Urinary bladder (tissue), 4 donors: ENCODE data around the gene GLDN. TPM values are rescaled to one million over a fixed set of nuclear protein-coding genes. Genes with fewer than 3 reads are reported as not detected.

ENCODE experiments used
- DNase-seq: peaks from one replicate; pipeline ENCODE4 v3.0.0-alpha.2; 2015; ENCODE audit errors: extremely low spot score
- H3K27ac ChIP-seq: one replicate; pipeline ENCODE4 v1.5.1; 2013; ENCODE audit warnings: low read depth, mild to moderate bottlenecking, moderate library complexity
- H3K36me3 ChIP-seq: one replicate; pipeline ENCODE4 v1.6.1; 2013; ENCODE audit warnings: mild to moderate bottlenecking, moderate library complexity; ENCODE audit not compliant: insufficient read depth
- H3K4me1 ChIP-seq: one replicate; pipeline ENCODE4 v1.6.1; 2013; ENCODE audit warnings: mild to moderate bottlenecking, moderate library complexity; ENCODE audit not compliant: insufficient read depth
- H3K4me3 ChIP-seq: one replicate; pipeline ENCODE4 v1.5.1; 2013; ENCODE audit warnings: low read depth, low read length
- WGBS: extraction: QIAGEN DNeasy Blood & Tissue Kit; methylation state at CpG from one replicate; pipeline ENCODE4 v1.1.7; 2013; 5-methylcytosine and 5-hydroxymethylcytosine counted together
- polyA plus RNA-seq: library from polyadenylated mRNA; stranded (reverse); fragments of 200-250 nt; gene quantifications from one replicate; pipeline ENCODE4 v1.2.3, GENCODE V29; 2013
- total RNA-seq: library from RNA; depleted of rRNA; stranded (reverse); fragments of >200 nt; gene quantifications from one replicate; pipeline ENCODE4 v1.2.3, GENCODE V29; 2014
- donor health status: healthy with polysubstance abuse.
- donor health status: healthy.

GLDN gene
- total and polyA plus RNA-seq, 2 donors, result 1.5 to 1.9 TPM

- Histone ChIP-seq H3K4me1 (no peaks in the 10 kb centered on the region), H3K36me3 (no peaks in the 10 kb centered on the region), H3K4me3 (no peak overlapping the region), H3K27ac (no peak overlapping the region)
- 83% methylated on average over 4 of the region's 4 CpGs for WGBS
- no peak for DNase-seq
Measured at GRCh38 chr15:51332206-51333147, 9.0 kb upstream of the GLDN start.

- Histone ChIP-seq H3K27ac (no peak overlapping the region), H3K4me3 (no peak overlapping the region), H3K36me3 (no peaks in the 10 kb centered on the region), H3K4me1 (no peaks in the 10 kb centered on the region)
- DNase-seq, result no peak
- WGBS, result 77% methylated on average over 2 of the region's 2 CpGs
Measured at GRCh38 chr15:51333571-51333970, 7.9 kb upstream of the GLDN start.

GRCh38 chr15:51334011-51334451 lies 7.4 kb upstream of the GLDN start:
- Histone ChIP-seq H3K36me3 (no peaks in the 10 kb centered on the region), H3K4me1 (no peaks in the 10 kb centered on the region), H3K27ac (no peak overlapping the region), H3K4me3 (no peak overlapping the region)
- 25% methylated on average over 2 of the region's 2 CpGs for WGBS
- no peak for DNase-seq

GRCh38 chr15:51335087-51335486 lies 6.4 kb upstream of the GLDN start:
- no peaks in the 10 kb centered on the region for H3K4me1 ChIP-seq
- H3K4me3 ChIP-seq, result no peak overlapping the region
- 86% methylated on average over 5 of the region's 5 CpGs for WGBS
- DNase-seq, result no peak
- no peaks in the 10 kb centered on the region for H3K36me3 ChIP-seq
- no peak overlapping the region for H3K27ac ChIP-seq

- WGBS, result 79% methylated on average over 9 of the region's 9 CpGs
- no peaks in the 10 kb centered on the region for H3K36me3 ChIP-seq
- H3K4me3 ChIP-seq, result no peak overlapping the region
- no peaks in the 10 kb centered on the region for H3K4me1 ChIP-seq
- DNase-seq, result no peak
- no peak overlapping the region for H3K27ac ChIP-seq
Measured at GRCh38 chr15:51335538-51336410, 5.7 kb upstream of the GLDN start.

GRCh38 chr15:51338496-51338895 lies 3.0 kb upstream of the GLDN start, which contains the start of gene CYP19A1:
CYP19A1 (minus strand) TSS chr15:51338596; CDS start chr15:51242912, 95,684 bp downstream.
- no peak within 1 kb of the TSS for H3K4me3 ChIP-seq
- H3K27ac ChIP-seq, result no peak within 1 kb of the TSS
- H3K36me3 ChIP-seq, result no peaks in the 10 kb centered on the region
- 93% methylated on average over 6 of the region's 6 CpGs for WGBS
- no peak for DNase-seq
- no peaks in the 10 kb centered on the region for H3K4me1 ChIP-seq

GRCh38 chr15:51342227-51342999 lies 958 bp downstream of the GLDN start:
- 55% methylated on average over 16 of the region's 16 CpGs for WGBS
- H3K27ac ChIP-seq, result no peak overlapping the region
- no peaks in the 10 kb centered on the region for H3K4me1 ChIP-seq
- H3K36me3 ChIP-seq, result no peaks in the 10 kb centered on the region
- DNase-seq, result no peak
- H3K4me3 ChIP-seq, result peak overlapping the region; percentile 42

GRCh38 chr15:51343466-51343865 lies 2.0 kb downstream of the GLDN start:
- Histone ChIP-seq H3K4me1 (no peaks in the 10 kb centered on the region), H3K4me3 (no peak overlapping the region), H3K36me3 (no peaks in the 10 kb centered on the region), H3K27ac (no peak overlapping the region)
- WGBS, result 97% methylated on average over 4 of the region's 4 CpGs
- no peak for DNase-seq

GRCh38 chr15:51346136-51346535 lies 4.7 kb downstream of the GLDN start:
- no peaks in the 10 kb centered on the region for H3K4me1 ChIP-seq

GRCh38 chr15:51348688-51349087 lies 7.2 kb downstream of the GLDN start:
- H3K27ac ChIP-seq, result no peak overlapping the region
- no peak for DNase-seq
- H3K4me1 ChIP-seq, result no peaks in the 10 kb centered on the region
- WGBS, result 65% methylated on average over 5 of the region's 5 CpGs
- no peaks in the 10 kb centered on the region for H3K36me3 ChIP-seq
- H3K4me3 ChIP-seq, result no peak overlapping the region

More at GRCh38 chr15:51346136-51346535, 4.7 kb downstream of the GLDN start:
- Histone ChIP-seq H3K36me3 (no peaks in the 10 kb centered on the region), H3K4me3 (no peak overlapping the region), H3K27ac (no peak overlapping the region)
- no peak for DNase-seq
- WGBS, result 51% methylated on average over 3 of the region's 3 CpGs

- Histone ChIP-seq H3K27ac (no peak overlapping the region), H3K36me3 (no peaks in the 10 kb centered on the region), H3K4me3 (no peak overlapping the region), H3K4me1 (no peaks in the 10 kb centered on the region)
- no peak for DNase-seq
- 34% methylated on average over 4 of the region's 4 CpGs for WGBS
Measured at GRCh38 chr15:51349156-51349844, 7.8 kb downstream of the GLDN start.

- H3K36me3 ChIP-seq, result no peaks in the 10 kb centered on the region
- no peaks in the 10 kb centered on the region for H3K4me1 ChIP-seq
- H3K4me3 ChIP-seq, result no peak overlapping the region
- no peak for DNase-seq
- WGBS, result 93% methylated on average over 3 of the region's 3 CpGs
- no peak overlapping the region for H3K27ac ChIP-seq
Measured at GRCh38 chr15:51350723-51351122, 9.3 kb downstream of the GLDN start.
